WI38 (cell line): Measurements from ENCODE around the gene SPACA5.

Experiments used
- H3K4me3 ChIP-seq: 2 replicates; pipeline ENCODE4 v1.5.1; 2011; ENCODE audit warnings: low read depth, mild to moderate bottlenecking, control low read depth, low read length
- TF ChIP-seq, protein P1 (sequence below): IDR thresholded peaks from 2 replicates; pipeline ENCODE4 v1.5.1; 2012; ENCODE audit warnings: low read depth, mild to moderate bottlenecking, control low read depth, low read length

Gene SPACA5

DNA sequence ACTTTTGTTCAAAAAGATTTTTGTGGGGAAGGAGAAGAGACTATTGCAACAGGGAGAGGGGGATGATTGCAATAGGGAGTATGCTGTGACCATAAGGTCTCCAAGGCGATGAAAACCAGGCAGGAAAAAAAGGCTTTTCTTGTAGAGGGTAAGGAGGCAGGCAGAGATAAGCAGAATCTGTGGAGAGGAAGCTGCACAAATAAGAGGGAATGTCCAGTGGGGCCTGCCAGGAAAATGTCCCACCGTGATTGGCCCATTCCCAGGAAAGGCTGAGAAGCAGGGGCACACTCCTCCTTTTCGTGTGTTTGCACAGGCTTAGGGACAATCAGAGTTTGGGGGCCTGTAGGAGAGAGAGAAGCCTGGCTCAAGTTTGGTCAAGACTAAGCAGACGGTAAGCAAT, 29.1 kb downstream of the SPACA5 start:
- TF ChIP-seq, protein P1, sequence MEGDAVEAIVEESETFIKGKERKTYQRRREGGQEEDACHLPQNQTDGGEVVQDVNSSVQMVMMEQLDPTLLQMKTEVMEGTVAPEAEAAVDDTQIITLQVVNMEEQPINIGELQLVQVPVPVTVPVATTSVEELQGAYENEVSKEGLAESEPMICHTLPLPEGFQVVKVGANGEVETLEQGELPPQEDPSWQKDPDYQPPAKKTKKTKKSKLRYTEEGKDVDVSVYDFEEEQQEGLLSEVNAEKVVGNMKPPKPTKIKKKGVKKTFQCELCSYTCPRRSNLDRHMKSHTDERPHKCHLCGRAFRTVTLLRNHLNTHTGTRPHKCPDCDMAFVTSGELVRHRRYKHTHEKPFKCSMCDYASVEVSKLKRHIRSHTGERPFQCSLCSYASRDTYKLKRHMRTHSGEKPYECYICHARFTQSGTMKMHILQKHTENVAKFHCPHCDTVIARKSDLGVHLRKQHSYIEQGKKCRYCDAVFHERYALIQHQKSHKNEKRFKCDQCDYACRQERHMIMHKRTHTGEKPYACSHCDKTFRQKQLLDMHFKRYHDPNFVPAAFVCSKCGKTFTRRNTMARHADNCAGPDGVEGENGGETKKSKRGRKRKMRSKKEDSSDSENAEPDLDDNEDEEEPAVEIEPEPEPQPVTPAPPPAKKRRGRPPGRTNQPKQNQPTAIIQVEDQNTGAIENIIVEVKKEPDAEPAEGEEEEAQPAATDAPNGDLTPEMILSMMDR: no peak
- H3K4me3 ChIP-seq: no peak overlapping the region

DNA sequence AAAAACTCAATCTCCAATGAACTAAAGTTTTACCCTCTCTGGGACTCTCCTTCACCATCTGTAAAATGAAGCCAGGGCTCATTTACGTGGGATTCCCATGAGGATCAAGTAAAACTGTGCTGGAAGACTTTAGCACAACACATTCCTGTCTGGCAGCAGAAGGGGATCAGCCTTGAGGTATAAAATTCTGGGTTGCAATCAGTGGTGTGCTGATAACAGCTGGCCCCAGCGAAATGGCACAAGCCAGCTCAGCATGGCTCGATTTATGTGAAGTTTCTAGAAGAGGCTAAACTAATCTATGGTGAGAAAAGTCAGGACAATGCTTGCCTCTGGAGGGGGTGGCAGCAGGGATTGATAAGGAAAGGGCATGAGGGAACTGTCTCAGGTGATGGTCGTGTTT, 36.3 kb downstream of the SPACA5 start:
- no peak overlapping the region for H3K4me3 ChIP-seq
- TF ChIP-seq, protein P1: no peak

DNA sequence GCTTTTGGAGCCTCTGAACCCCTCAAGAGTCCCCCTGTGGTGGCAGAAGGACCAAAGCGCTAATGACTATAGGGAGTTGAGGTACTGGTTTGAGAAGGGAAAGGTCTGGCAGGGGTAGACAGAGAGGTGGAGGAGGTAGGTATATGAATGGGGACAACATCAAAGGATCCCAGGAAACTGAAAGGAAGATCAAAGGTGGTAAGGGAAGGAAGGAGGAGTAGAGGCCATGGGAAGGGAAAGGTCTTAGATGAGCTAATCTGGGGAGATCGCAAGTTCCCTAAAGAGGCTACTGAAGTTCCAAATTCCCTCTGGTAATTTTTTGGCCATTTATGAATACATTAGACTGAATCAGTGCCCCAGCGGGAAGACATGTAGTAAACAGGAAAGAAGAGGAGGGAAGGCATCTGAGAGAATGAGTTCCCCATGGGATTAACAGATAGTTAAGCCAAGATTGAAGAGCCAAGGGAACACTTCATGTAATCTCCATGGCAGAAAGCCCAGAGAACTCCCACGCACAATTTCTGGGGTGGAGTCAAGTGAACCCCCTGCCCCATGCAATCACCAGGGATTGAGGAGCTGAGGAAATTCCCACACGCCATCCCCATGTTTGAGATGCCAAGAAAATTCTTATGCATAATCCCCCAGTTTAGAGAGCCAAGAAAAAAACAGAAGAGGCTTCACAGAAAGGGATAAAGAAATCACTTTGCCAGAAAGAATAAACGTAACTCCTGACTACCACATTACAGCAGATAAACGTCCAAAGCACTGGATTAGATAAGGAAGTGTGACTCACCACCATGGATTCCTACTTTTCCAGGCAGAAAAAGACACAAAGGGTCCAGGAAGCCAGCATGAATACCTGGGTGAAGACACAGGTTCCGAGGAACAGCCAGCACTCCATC, 38.9 kb downstream of the SPACA5 start:
- H3K4me3 ChIP-seq: no peak overlapping the region
- TF ChIP-seq, protein P1: no peak

DNA sequence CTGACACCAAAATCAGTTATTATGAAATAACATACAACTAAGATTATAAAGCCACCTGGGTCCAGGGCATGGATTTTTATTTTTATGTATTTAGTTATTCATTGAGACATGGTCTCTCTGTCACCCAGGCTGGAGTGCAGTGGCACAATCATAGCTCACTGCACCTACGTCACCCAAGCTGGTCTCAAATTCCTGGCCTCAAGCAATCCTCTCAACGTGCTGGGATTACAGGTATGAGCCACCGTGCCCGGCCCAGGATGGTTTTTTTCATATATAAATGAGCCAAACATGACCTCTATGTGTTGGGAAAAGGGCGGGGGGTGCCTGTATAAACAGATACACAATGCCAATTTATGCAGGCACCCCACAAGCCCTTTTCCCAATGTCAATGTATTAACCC, 40.1 kb downstream of the SPACA5 start:
- no peak overlapping the region for H3K4me3 ChIP-seq
- TF ChIP-seq, protein P1: no peak

- TF ChIP-seq, protein P1: no peak
Observed at GRCh38 chrX:48058621-48059295, 52.0 kb downstream of the SPACA5 start.

GRCh38 chrX:48059296-48059639, 52.5 kb downstream of the SPACA5 start:
- no peak overlapping the region for H3K4me3 ChIP-seq

More at GRCh38 chrX:48058621-48059295, 52.0 kb downstream of the SPACA5 start:
- no peak overlapping the region for H3K4me3 ChIP-seq

More at GRCh38 chrX:48059296-48059639, 52.5 kb downstream of the SPACA5 start:
- TF ChIP-seq, protein P1: no peak
